B cell (primary cell): Measurements from ENCODE around the gene CLN5. TPM values are rescaled to one million over a fixed set of nuclear protein-coding genes. Genes with fewer than 3 reads are reported as not detected.
"Not testable (repeated sequence)": the region's sequence is repeated elsewhere in the genome, so short reads cannot be mapped to it uniquely, and the experiment has no call there.

ENCODE experiments used
- ATAC-seq: fragments of 200-7000 bp; cut with Tn5 transposase; one replicate; pipeline ENCODE4 v1.10.0; 2021; ENCODE audit warnings: low read depth, mild to moderate bottlenecking, moderate number of reproducible peaks, moderate library complexity
- CTCF ChIA-PET: fragments of 350-600 bp; sonication (Branson Sonifier 250); formaldehyde crosslinking; loops from one replicate; lab custom pipeline; 2021; ENCODE audit warnings: antibody characterized with exemption, inconsistent platforms; lab: Charles Lee
- POLR2A ChIA-PET: fragments of 350-600 bp; sonication (Branson Sonifier 250); formaldehyde crosslinking; loops from one replicate; lab custom pipeline; 2021; ENCODE audit warnings: antibody characterized with exemption; lab: Charles Lee
- DNase-seq: peaks from one replicate; pipeline ENCODE4 v3.0.0; 2013
- H2AFZ ChIP-seq: 2 replicates; pipeline ENCODE4 v1.6.1; 2012; ENCODE audit warnings: mild to moderate bottlenecking, low read depth, low read length; ENCODE audit not compliant: insufficient read depth, poor library complexity, severe bottlenecking
- H3K27ac ChIP-seq, 2 donors: 1 replicate in 1 of 2; 2 replicates in 1 of 2; pipeline ENCODE4 v1.5.1; 2012 to 2013; ENCODE audit warnings: low read length in 2 of 2, mild to moderate bottlenecking in 2 of 2, moderate library complexity in 1 of 2
- H3K27me3 ChIP-seq, 4 experiments: fragments of 200-600 bp in 1 of 4; sonication (generic) in 1 of 4; replicated peaks in 1 of 4; 1 replicate in 2 of 4; 2 replicates in 2 of 4; pipeline versions ENCODE4 v1.6.1 to v1.7.0; 2013 to 2016; ENCODE audit warnings: low read length in 3 of 4, mild to moderate bottlenecking in 2 of 4, mixed read lengths in 1 of 4, moderate library complexity in 1 of 4; ENCODE audit not compliant: insufficient read depth in 4 of 4, control insufficient read depth in 3 of 4; ENCODE audit errors: control extremely low read depth in 1 of 4
- H3K36me3 ChIP-seq, 2 experiments: replicated peaks in 1 of 2; 1 replicate in 1 of 2; 2 replicates in 1 of 2; pipeline versions ENCODE4 v1.6.1 to v1.7.1; 2013; ENCODE audit warnings: low read length in 1 of 2; ENCODE audit not compliant: insufficient read depth in 2 of 2, control insufficient read depth in 1 of 2; ENCODE audit errors: control extremely low read depth in 1 of 2, extremely low read depth in 1 of 2
- H3K4me1 ChIP-seq, 2 donors: fragments of 200-600 bp in 1 of 2; sonication (generic) in 1 of 2; 1 replicate in 1 of 2; 2 replicates in 1 of 2; pipeline versions ENCODE4 v1.5.1 to v1.6.1; 2013 to 2017; ENCODE audit warnings: low read length in 2 of 2; ENCODE audit not compliant: control insufficient read depth in 2 of 2, insufficient read depth in 2 of 2
- H3K4me2 ChIP-seq: replicated peaks from 2 replicates; pipeline ENCODE3; 2012; ENCODE audit warnings: mild to moderate bottlenecking, low read depth, low read length; ENCODE audit not compliant: poor library complexity, severe bottlenecking
- H3K4me3 ChIP-seq, 5 experiments: fragments of 200-600 bp in 1 of 5; sonication (generic) in 1 of 5; 1 replicate in 3 of 5; 2 replicates in 2 of 5; pipeline versions ENCODE4 v1.5.1 to v1.7.0; 2011 to 2016; ENCODE audit warnings: low read length in 4 of 5, mild to moderate bottlenecking in 4 of 5, low read depth in 2 of 5, control low read depth in 1 of 5, moderate library complexity in 1 of 5; ENCODE audit not compliant: insufficient read depth in 1 of 5; ENCODE audit errors: control extremely low read depth in 1 of 5, extremely low read depth in 1 of 5
- H3K79me2 ChIP-seq: fragments of 200-600 bp; sonication (generic); one replicate; pipeline ENCODE4 v1.6.0; 2016; ENCODE audit warnings: low read length; ENCODE audit not compliant: control insufficient read depth, insufficient read depth
- H3K9ac ChIP-seq: fragments of 200-600 bp; sonication (generic); 2 replicates; pipeline ENCODE4 v1.6.1; 2017; ENCODE audit warnings: mild to moderate bottlenecking, low read length, moderate library complexity
- H3K9me3 ChIP-seq, 3 donors: one replicate each; pipeline versions ENCODE4 v1.6.1 to v1.7.1; 2013; ENCODE audit warnings: low read length in 2 of 3; ENCODE audit not compliant: control insufficient read depth in 2 of 3, insufficient read depth in 1 of 3; ENCODE audit errors: control extremely low read depth in 1 of 3
- H4K20me1 ChIP-seq: 2 replicates; pipeline ENCODE4 v1.6.0; 2012; ENCODE audit warnings: mild to moderate bottlenecking, low read length; ENCODE audit not compliant: insufficient read depth, control insufficient read depth, poor library complexity, severe bottlenecking
- H3K27ac Mint-ChIP-seq: one replicate; pipeline ENCODE4 v1.8.0; 2021; ENCODE audit warnings: mixed read lengths
- H3K27me3 Mint-ChIP-seq: one replicate; pipeline ENCODE4 v1.8.0; 2021; ENCODE audit warnings: mixed read lengths
- H3K4me1 Mint-ChIP-seq: one replicate; pipeline ENCODE4 v1.8.0; 2021; ENCODE audit warnings: mixed read lengths
- H3K4me3 Mint-ChIP-seq: one replicate; pipeline ENCODE4 v1.8.0; 2021; ENCODE audit warnings: mixed read lengths
- H3K9me3 Mint-ChIP-seq: one replicate; pipeline ENCODE4 v1.8.0; 2022; ENCODE audit warnings: mixed read lengths; ENCODE audit not compliant: insufficient read depth
- CTCF ChIP-seq: fragments of 200-600 bp; IDR thresholded peaks from one replicate; pipeline ENCODE4 v1.8.0; 2022; ENCODE audit warnings: antibody characterized with exemption, mild to moderate bottlenecking
- EZH2 ChIP-seq: IDR thresholded peaks from 2 replicates; pipeline ENCODE4 v1.6.1; 2012; ENCODE audit warnings: borderline replicate concordance, low read depth, mild to moderate bottlenecking, moderate library complexity, low read length; ENCODE audit not compliant: insufficient read depth, poor library complexity, severe bottlenecking
- WGBS: methylation state at CpG from one replicate; pipeline ENCODE4 v1.1.5; 2013; ENCODE audit warnings: missing lambda C conversion rate; ENCODE audit not compliant: insufficient coverage; 5-methylcytosine and 5-hydroxymethylcytosine counted together
- intact Hi-C: fragments of 100-400 bp; cut with micrococcal nuclease; formaldehyde crosslinking; loops from one replicate; pipeline ENCODE4 v1.10.0; 2022
- polyA plus RNA-seq: library from polyadenylated mRNA; depleted of rRNA; stranded (reverse); fragments of >200 nt; gene quantifications from 2 replicates; pipeline ENCODE4 v1.2.3, GENCODE V29; 2012
- total RNA-seq, 2 donors: library from RNA; stranded (reverse); fragments of 120-200 nt in 1 of 2; gene quantifications; 1 replicate in 1 of 2; 2 replicates in 1 of 2; pipeline versions ENCODE4 v1.2.3 to v1.2.4, GENCODE V29; 2013 to 2022

Gene CLN5
- total and polyA plus RNA-seq, 2 donors (not counting 1 experiment from before 2014, with no cell fraction given), result 11.9 to 36.9 TPM

- no peaks in the 10 kb centered on the region for H3K9me3 Mint-ChIP-seq
- intact Hi-C loops, result no loop called here
- POLR2A ChIA-PET, result interaction anchor here (0.6 to 1.2 kb wide), 2 partner anchors 10 to 61 kb away, joined by 3 to 9 read pairs; no protein-coding TSS in a partner anchor
Observed at GRCh38 chr13:77002590-77003190, 10.8 kb downstream of the CLN5 start.

GRCh38 chr13:77008337-77008736, 16.5 kb downstream of the CLN5 start:
- WGBS, result 100% methylated on average over 1 of the region's 4 CpGs
- H3K27me3 Mint-ChIP-seq, H3K27ac Mint-ChIP-seq, ATAC-seq, H3K27me3 ChIP-seq, POLR2A ChIA-PET, H3K4me3 ChIP-seq, H2AFZ ChIP-seq, H3K4me3 Mint-ChIP-seq, H3K9me3 Mint-ChIP-seq, H3K4me2 ChIP-seq, H3K9ac ChIP-seq, H3K4me1 ChIP-seq, H3K9me3 ChIP-seq, intact Hi-C loops, H3K27ac ChIP-seq, CTCF ChIA-PET, DNase-seq: not testable (repeated sequence)
- Histone ChIP-seq H3K36me3 (peaks cover 0 to 57% of the 10 kb centered on the region in 2 experiments), H3K79me2 (peaks cover 35% of the 10 kb centered on the region), H4K20me1 (peaks cover 30% of the 10 kb centered on the region)
- H3K4me1 Mint-ChIP-seq, result peaks cover 10% of the 10 kb centered on the region

More at GRCh38 chr13:77002590-77003190, 10.8 kb downstream of the CLN5 start:
- peaks cover 5% of the 10 kb centered on the region for H3K79me2 ChIP-seq
- no peak for ATAC-seq
- CTCF ChIA-PET, result interaction anchor here (0.6 to 3.6 kb wide), 7 partner anchors 11 to 226 kb away, joined by 3 to 17 read pairs (median 5); partner anchors contain the start of genes CLN5 and FBXL3
- TF ChIP-seq CTCF (peak; percentile 60), EZH2 (no peak)
- no peak overlapping the region for H3K4me2 ChIP-seq
- H3K4me1 ChIP-seq, result peaks cover 0 to 4% of the 10 kb centered on the region in 2 donors
- H3K9ac ChIP-seq, result no peak overlapping the region
- H2AFZ ChIP-seq, result no peak overlapping the region
- WGBS, result 67% methylated on average over 4 of the region's 7 CpGs
- no peak for DNase-seq
- peaks cover 7 to 37% of the 10 kb centered on the region in 2 experiments for H3K36me3 ChIP-seq
- Mint-ChIP-seq H3K27ac (no peak overlapping the region), H3K27me3 (no peaks in the 10 kb centered on the region), H3K4me3 (no peak overlapping the region), H3K4me1 (peaks cover 26% of the 10 kb centered on the region)
- no peaks in the 10 kb centered on the region for H3K27me3 ChIP-seq
- peak overlapping the region in 1 of 2 donors; percentile 64 for H3K27ac ChIP-seq
- H3K4me3 ChIP-seq, result no peak overlapping the region
- no peaks in the 10 kb centered on the region for H4K20me1 ChIP-seq
- no peaks in the 10 kb centered on the region for H3K9me3 ChIP-seq
